GM06990 (cell line): Measurements from ENCODE around the gene HDAC4.

Source experiments
- DNase-seq: peaks from one replicate; pipeline ENCODE4 v3.0.0-alpha.2; 2011; ENCODE audit not compliant: insufficient read length; ENCODE audit errors: extremely low read depth
- H3K27me3 ChIP-seq: replicated peaks from 2 replicates; pipeline ENCODE4 v1.6.0; 2011; ENCODE audit warnings: low read length; ENCODE audit not compliant: control insufficient read depth, insufficient read depth
- H3K36me3 ChIP-seq: 2 replicates; pipeline ENCODE4 v1.5.1; 2011; ENCODE audit warnings: low read length; ENCODE audit not compliant: control insufficient read depth, insufficient read depth
- H3K4me3 ChIP-seq: replicated peaks from 2 replicates; pipeline ENCODE4 v1.5.1; 2011; ENCODE audit warnings: low read depth, mild to moderate bottlenecking, control low read depth, low read length
- TF ChIP-seq, protein P1 (sequence below): IDR thresholded peaks from 2 replicates; pipeline ENCODE4 v1.5.1; 2011; ENCODE audit warnings: low read length, control low read depth, mild to moderate bottlenecking, inconsistent platforms; ENCODE audit not compliant: insufficient read depth, poor library complexity, severe bottlenecking

Gene HDAC4

DNA sequence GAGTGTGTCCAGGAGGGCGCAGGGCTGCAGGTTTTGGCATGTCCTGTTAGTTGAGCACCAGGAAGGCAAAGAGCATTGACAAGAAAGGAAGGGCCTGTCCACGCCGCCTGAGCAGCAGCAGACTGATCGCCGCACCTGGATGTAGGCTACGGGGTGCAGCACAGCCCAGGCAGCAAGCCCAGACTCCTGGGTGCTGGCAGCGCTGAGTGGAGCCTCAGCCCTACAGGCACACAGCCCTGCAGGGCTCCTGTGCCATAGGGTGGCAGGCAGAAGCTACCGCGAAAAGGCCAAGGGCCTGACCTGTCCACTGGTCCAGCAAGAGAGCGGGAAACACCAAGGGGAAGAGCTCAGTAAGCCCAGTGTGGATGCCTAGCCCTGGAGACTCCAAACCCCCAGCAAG is 198.0 kb downstream of the HDAC4 start:
- Histone ChIP-seq H3K4me3 (no peak overlapping the region), H3K36me3 (no peaks in the 10 kb centered on the region), H3K27me3 (no peaks in the 10 kb centered on the region)
- DNase-seq = no peak
- TF ChIP-seq, protein P1, sequence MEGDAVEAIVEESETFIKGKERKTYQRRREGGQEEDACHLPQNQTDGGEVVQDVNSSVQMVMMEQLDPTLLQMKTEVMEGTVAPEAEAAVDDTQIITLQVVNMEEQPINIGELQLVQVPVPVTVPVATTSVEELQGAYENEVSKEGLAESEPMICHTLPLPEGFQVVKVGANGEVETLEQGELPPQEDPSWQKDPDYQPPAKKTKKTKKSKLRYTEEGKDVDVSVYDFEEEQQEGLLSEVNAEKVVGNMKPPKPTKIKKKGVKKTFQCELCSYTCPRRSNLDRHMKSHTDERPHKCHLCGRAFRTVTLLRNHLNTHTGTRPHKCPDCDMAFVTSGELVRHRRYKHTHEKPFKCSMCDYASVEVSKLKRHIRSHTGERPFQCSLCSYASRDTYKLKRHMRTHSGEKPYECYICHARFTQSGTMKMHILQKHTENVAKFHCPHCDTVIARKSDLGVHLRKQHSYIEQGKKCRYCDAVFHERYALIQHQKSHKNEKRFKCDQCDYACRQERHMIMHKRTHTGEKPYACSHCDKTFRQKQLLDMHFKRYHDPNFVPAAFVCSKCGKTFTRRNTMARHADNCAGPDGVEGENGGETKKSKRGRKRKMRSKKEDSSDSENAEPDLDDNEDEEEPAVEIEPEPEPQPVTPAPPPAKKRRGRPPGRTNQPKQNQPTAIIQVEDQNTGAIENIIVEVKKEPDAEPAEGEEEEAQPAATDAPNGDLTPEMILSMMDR = no peak

DNA sequence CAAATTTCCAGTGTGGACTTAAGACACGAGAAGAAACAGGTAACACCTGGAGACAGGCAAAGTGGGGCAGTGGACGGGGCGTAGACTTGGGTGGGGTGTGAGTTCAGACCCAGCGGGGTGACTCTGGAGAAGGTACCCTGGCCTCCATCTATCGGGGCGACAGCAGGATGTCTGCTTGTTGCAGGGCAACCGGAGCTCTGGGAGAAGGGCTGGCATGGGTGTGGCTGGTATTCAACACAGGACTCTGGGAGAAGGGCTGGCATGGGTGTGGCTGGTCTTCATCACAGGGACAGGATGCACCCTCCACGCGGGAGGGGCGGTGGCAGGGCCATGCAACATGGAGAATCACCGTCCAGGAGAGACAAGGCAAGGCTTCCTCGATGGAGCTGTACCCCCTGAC is 198.5 kb downstream of the HDAC4 start:
- no peaks in the 10 kb centered on the region for H3K36me3 ChIP-seq
- no peaks in the 10 kb centered on the region for H3K27me3 ChIP-seq
- TF ChIP-seq, protein P1 = no peak
- no peak overlapping the region for H3K4me3 ChIP-seq
- DNase-seq = no peak

DNA sequence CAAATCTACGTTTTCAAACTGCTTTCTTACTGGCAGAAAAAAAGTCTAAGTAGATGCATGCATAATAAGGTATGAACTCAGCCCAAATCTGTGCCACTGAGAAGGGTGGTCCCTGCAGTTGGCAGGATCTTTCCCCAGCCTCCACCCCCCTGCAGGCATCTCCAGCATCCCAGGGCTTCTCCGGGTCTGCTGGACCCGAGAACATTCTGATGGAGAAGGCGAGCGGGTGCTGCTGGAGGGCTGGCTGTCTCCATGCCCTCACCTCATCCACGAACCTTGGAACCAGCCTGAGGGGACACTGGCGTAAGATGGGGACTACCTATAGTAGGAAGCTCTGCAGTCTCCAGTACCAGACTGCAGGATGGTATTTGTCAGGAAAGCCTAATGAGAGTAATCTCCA is 198.9 kb downstream of the HDAC4 start:
- TF ChIP-seq, protein P1 = no peak

DNA sequence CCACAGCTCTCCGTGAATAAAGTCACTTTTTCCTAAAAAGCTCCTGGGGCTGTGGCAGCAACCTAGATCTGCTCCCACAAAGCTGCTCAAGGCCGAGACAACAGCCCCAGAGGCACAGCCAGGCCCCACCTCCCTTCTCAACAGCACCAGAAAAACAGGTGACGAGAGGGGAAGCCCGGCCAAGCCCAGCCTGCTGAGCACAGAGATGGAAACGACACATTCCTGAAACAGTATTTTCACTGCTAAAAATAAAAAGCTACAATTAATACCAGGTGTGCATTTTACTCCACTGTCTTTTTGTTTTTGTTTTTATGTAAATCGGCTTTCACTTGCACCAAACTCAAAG is 199.3 kb downstream of the HDAC4 start:
- DNase-seq = no peak
- no peaks in the 10 kb centered on the region for H3K36me3 ChIP-seq
- TF ChIP-seq, protein P1 = no peak
- H3K27me3 ChIP-seq = no peaks in the 10 kb centered on the region
- no peak overlapping the region for H3K4me3 ChIP-seq

More for the DNA sequence above, 198.9 kb downstream of the HDAC4 start:
- H3K4me3 ChIP-seq = no peak overlapping the region
- DNase-seq = no peak
- no peaks in the 10 kb centered on the region for H3K27me3 ChIP-seq
- no peaks in the 10 kb centered on the region for H3K36me3 ChIP-seq

DNA sequence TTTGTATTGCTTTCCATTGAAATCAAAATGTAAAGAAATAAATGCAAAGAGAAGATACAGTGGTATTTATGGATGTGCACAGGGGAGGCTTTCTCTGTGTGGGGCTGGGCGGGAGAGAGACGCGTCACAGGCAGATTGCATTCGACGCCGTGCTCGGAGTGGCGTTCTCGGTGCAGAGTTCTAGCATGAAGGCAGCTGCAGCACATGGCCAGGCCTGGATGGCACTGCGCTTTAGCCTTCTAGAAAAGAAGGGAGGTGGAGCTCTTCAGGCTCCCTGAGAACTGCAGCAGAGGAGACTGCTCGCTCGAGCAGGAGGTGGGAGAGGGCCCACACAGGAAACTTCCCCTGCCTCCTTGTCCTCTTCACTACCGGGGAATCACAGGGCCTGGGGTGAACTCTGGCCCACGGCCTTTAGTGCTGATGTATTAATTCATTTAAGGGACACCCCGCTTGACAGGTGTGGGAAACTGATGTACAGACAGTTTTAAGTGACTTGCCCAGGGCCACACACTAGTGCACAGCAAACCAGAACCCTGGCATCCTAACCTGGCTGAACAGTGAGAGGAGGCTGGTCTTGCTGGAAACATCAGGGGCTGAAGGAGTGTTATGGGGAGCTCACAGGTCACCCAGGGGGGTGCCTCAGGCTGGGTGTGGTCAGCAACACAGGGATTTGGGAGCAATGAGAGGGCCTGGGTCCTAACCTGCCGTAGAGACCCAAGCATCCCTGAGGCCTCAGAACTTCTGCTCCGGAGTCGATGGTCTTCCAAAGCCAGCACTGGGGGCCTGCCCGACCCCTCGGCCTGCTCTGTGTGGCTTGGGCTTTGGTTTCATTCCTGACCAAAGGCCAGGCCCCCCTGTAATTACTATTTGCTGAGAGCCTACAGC is 199.9 kb downstream of the HDAC4 start:
- H3K27me3 ChIP-seq = no peaks in the 10 kb centered on the region
- no peak overlapping the region for H3K4me3 ChIP-seq
- TF ChIP-seq, protein P1 = no peak
- no peaks in the 10 kb centered on the region for H3K36me3 ChIP-seq
- DNase-seq = no peak
